Activated CD8-positive, alpha-beta T cell treated with anti-CD3 and anti-CD28 coated beads, Interleukin-2, amount 10 ng/mL, durations not matched to agents 7 days and 5 days (primary cell): ENCODE data around the gene TPTE2. TPM values are rescaled to one million over a fixed set of nuclear protein-coding genes. Genes with fewer than 3 reads are reported as not detected.
"Not testable (repeated sequence)": the region's sequence is repeated elsewhere in the genome, so short reads cannot be mapped to it uniquely, and the experiment has no call there.

ENCODE experiments used
- ATAC-seq: fragments of 150-1000 bp; cut with Tn5 transposase; one replicate; pipeline ENCODE4 v1.10.0; 2021; ENCODE audit warnings: moderate library complexity
- CTCF ChIA-PET: fragments of 350-600 bp; sonication (Branson Sonifier 250); formaldehyde crosslinking; loops from one replicate; lab custom pipeline; 2021; ENCODE audit warnings: antibody characterized with exemption; lab: Charles Lee
- POLR2A ChIA-PET: fragments of 350-600 bp; sonication (Branson Sonifier 250); formaldehyde crosslinking; loops from one replicate; lab custom pipeline; 2021; ENCODE audit warnings: antibody characterized with exemption; lab: Charles Lee
- DNase-seq: peaks from one replicate; pipeline ENCODE4 v3.0.0-alpha.2; 2020
- H3K27ac Mint-ChIP-seq: one replicate; pipeline ENCODE4 v1.8.0; 2021; ENCODE audit warnings: mild to moderate bottlenecking, mixed read lengths
- H3K27me3 Mint-ChIP-seq: one replicate; pipeline ENCODE4 v1.8.0; 2021; ENCODE audit warnings: low read depth, mixed read lengths
- H3K36me3 Mint-ChIP-seq: one replicate; pipeline ENCODE4 v1.8.0; 2021; ENCODE audit warnings: low read depth, mixed read lengths
- H3K4me1 Mint-ChIP-seq: one replicate; pipeline ENCODE4 v1.8.0; 2021; ENCODE audit warnings: low read depth, mixed read lengths
- H3K4me3 Mint-ChIP-seq: one replicate; pipeline ENCODE4 v1.8.0; 2021; ENCODE audit warnings: mild to moderate bottlenecking, mixed read lengths
- H3K9me3 Mint-ChIP-seq: one replicate; pipeline ENCODE4 v1.8.0; 2022; ENCODE audit warnings: mixed read lengths; ENCODE audit not compliant: insufficient read depth
- total RNA-seq, 2 experiments: library from RNA; stranded (reverse); gene quantifications; one replicate each; pipeline ENCODE4 v1.2.3, GENCODE V29; 2021

Gene TPTE2
- not detected for total RNA-seq

DNA sequence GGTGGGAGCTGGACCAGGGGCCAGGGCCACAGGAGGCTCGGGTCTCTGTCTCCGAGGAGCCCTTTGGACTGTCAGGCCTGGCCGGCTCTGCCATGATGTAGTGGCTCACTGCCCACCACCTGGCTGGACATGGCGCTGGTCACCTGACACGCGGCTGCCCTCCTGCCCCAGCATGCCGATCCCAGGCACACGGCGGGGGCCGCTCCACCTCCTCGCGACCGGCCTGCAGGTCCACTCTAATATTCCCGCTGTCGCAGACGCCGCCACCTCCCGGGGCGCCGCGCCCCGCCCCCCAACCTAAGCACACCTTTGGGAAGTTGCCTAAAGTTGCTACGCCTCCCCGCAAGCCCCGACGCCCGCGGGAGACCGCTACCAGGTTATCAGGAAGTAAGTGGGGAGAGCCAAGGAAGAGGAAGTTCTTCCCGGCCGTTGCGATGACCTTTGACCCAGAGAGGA is at the start of gene TPTE2:
Gene TPTE2 (minus strand): TSS at position 406 of the 456 bp plus-strand sequence. CDS start 58,298 bp downstream, outside the sequence.
- H3K9me3 Mint-ChIP-seq, H3K4me1 Mint-ChIP-seq, H3K27ac Mint-ChIP-seq, H3K4me3 Mint-ChIP-seq, H3K27me3 Mint-ChIP-seq, H3K36me3 Mint-ChIP-seq, ATAC-seq, DNase-seq, POLR2A ChIA-PET, CTCF ChIA-PET: not testable (repeated sequence)

DNA sequence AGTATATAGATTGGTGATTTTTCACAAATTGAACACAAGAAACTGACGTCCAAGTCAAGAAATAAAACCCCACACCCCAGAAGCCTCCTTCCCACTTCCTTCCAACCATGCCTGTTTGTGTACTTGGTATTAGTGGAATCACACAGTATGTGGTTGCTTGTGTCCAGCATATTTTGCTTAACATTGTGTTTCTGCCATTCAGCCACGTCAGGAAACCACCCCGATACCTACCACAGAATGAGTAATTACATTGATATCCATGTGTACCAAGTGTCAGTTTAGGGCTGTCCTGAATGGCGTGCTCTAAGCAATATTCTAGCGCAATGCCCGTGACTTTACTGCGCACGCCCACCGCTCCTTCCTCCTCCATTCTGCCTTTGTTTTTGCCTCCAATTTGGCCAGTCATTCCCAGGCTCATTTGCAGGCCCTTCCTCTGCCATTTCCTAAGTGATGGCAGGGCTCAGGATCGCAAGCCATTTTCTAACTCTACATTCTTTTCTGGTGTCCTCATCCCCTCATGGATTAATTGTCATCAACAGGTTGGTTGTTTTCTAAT is 46.3 kb upstream of the TPTE2 start:
- ATAC-seq (no peak), DNase-seq (no peak)
- peaks cover 3% of the 10 kb centered on the region for H3K4me1 Mint-ChIP-seq
- peaks cover 11% of the 10 kb centered on the region for H3K9me3 Mint-ChIP-seq
- CTCF ChIA-PET = no interaction called here
- no peak overlapping the region for H3K4me3 Mint-ChIP-seq
- no peaks in the 10 kb centered on the region for H3K36me3 Mint-ChIP-seq
- no peak overlapping the region for H3K27ac Mint-ChIP-seq
- peaks cover 9% of the 10 kb centered on the region for H3K27me3 Mint-ChIP-seq
- POLR2A ChIA-PET = no interaction called here

DNA sequence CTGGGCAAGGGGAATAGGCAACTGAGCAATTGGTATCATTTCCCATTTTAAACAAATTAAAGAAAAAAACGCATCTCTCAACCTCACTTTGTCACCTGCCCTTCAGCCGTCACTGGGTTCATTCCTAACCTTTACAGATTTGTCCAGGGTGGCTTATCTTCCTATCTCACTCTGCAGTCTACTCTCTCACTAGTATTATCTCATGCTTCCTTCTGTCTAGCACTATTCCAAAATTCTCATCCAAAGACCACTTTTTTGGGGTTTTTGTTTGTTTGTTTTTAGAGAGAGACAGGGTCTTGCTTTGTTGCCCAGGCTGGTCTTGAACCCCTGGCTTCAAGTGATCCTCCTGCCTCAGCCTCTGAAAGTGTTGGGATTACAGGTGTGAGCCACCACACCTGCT is 45.4 kb upstream of the TPTE2 start:
- Mint-ChIP-seq H3K4me3 (no peak overlapping the region), H3K27ac (no peak overlapping the region), H3K36me3 (no peaks in the 10 kb centered on the region), H3K9me3 (peaks cover 11% of the 10 kb centered on the region), H3K27me3 (peaks cover 11% of the 10 kb centered on the region), H3K4me1 (peaks cover 4% of the 10 kb centered on the region)
- DNase-seq (no peak), ATAC-seq (no peak)
- ChIA-PET CTCF (no interaction called here), POLR2A (no interaction called here)

DNA sequence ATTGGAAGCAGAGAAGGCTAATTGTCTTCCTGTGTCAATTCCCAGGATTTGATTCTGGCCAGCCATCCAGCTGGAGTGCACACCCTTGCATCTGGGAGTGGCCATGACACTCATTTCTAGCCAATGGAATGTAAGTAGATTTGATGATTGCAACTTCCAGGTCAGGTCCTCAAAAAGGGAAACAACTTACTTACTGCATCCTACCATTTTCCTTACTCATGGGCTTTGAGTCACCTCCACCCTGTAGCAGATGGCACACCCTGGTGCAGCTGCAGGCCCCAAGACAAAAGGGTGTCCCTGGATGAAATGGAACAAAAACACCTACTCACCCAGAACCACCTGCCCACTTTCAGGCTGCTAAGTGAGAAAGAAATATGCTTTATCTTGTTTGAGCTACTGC is 44.8 kb upstream of the TPTE2 start:
- H3K4me3 Mint-ChIP-seq = no peak overlapping the region
- ATAC-seq (no peak), DNase-seq (no peak)
- H3K36me3 Mint-ChIP-seq = no peaks in the 10 kb centered on the region
- H3K27me3 Mint-ChIP-seq = peaks cover 11% of the 10 kb centered on the region
- POLR2A ChIA-PET = no interaction called here
- H3K9me3 Mint-ChIP-seq = peaks cover 11% of the 10 kb centered on the region
- CTCF ChIA-PET = no interaction called here
- peaks cover 4% of the 10 kb centered on the region for H3K4me1 Mint-ChIP-seq
- H3K27ac Mint-ChIP-seq = no peak overlapping the region

DNA sequence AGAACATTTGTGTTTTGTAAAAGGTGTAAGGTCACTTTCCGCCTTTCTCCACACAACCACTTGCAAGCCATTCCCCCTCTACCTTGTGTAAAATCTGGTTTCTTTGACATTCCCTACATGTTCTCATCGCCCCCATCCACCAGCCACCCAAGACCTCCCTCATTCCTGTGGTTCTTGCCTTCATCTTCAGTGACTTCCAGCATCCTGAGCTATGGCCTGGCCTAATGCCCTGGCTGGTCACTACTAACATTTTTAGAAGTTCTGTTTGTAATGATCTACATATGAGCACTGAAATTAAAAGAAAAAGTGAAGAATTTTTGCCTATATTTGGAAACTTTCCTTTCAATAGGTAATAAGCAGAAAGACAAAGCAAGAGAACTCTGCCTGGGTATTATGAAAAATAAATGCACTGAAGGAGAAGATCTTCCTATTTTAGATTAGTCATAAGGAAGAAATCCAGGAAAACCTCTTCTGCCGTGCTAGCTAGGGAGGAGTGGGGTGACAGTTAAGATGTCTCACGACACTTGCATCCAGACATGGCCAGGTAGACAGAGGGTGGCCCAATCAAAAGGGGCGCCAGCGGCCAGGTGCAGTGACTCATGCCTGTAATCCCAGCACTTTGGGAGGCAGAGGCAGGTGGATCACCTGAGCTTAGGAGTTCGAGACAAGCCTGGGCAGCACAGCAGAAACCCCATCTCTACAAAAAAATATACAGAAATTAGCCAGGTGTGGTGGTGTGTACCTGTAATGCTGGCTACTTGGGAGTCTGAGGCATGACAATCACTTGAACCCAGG is 44.0 kb upstream of the TPTE2 start:
- H3K27me3 Mint-ChIP-seq = peaks cover 15% of the 10 kb centered on the region
- H3K36me3 Mint-ChIP-seq = no peaks in the 10 kb centered on the region
- DNase-seq (no peak), ATAC-seq (no peak)
- ChIA-PET POLR2A (no interaction called here), CTCF (interaction anchor here (1.0 kb wide), 1 partner anchor 13 kb away, joined by 3 read pairs; no protein-coding TSS in a partner anchor)
- H3K27ac Mint-ChIP-seq = no peak overlapping the region
- H3K4me1 Mint-ChIP-seq = peaks cover 4% of the 10 kb centered on the region
- H3K9me3 Mint-ChIP-seq = peaks cover 11% of the 10 kb centered on the region
- H3K4me3 Mint-ChIP-seq = no peak overlapping the region

DNA sequence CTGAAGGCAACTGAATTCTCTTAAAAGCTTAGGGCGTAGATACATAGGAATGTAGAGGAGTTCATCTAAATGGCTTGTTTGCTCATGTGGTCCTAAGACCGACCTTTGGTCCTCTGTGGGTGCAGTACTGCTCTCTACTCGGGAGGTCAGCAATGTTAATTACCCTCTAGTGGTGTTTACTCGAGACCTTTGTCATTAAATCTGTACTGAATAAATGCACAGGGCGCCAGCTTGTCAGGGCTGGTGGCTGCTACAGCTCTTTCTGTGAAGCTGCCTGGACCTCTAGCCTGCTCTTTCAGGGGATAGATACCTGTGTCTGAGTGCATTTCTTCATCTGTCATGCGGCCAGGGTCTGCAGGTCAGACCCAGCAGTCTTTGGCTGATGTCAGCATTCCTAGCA is 43.0 kb upstream of the TPTE2 start:
- ATAC-seq (no peak), DNase-seq (no peak)
- POLR2A ChIA-PET = no interaction called here
- peaks cover 18% of the 10 kb centered on the region for H3K27me3 Mint-ChIP-seq
- H3K9me3 Mint-ChIP-seq = peaks cover 11% of the 10 kb centered on the region
- H3K36me3 Mint-ChIP-seq = no peaks in the 10 kb centered on the region
- H3K4me1 Mint-ChIP-seq = peaks cover 4% of the 10 kb centered on the region
- CTCF ChIA-PET = no interaction called here
- no peak overlapping the region for H3K4me3 Mint-ChIP-seq
- H3K27ac Mint-ChIP-seq = no peak overlapping the region

DNA sequence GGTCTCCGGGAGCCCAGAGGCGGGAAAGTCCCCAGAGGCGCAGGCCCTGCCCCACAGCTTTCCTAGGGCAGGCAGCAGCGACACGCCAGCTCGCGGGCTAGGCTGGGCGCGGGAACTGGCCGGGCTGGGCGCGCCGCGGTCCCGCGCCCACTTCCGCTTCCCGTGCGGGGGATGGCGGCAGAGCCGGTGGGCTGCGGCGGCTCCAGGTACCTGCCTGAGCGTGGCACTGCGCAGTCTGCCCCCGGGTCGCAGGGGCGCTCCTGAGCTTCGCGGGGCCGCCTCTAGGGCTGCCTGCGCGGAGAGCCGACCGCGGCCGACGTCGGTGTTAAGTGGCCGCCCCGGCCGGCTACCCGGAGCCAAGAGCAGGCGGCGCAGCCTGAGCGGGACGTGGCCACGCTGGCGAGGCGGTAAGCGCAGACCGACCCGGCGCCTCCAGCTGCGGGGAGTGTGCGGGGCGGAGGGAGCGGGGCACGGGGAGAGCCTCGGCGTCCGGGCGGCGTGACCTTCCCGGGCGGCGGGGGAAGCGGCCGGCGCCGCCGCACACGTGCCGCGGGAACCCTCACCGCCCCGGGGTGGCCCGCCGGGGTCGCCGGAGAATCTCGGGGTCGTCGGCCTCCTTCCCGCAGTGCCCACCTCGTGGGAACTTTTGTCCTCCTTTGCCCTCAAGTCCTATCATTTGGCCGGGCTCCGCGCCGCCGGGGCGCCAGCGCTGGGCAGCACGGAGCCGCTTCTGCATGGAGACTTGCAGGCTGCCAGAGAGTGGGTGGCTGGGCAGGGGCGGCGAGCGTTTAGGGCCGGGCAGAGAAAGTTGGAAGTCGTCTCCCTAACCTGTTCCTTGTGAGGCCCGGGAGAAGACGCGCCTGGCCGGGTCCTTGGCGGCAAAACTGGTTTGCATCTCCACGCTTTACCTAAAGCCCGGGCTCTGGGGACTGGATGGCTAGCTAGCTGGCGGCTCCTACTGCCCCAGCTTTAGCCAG is 40.7 kb upstream of the TPTE2 start:
- DNase-seq = peak; percentile 52
- Mint-ChIP-seq H3K4me1 (peaks cover 4% of the 10 kb centered on the region), H3K36me3 (no peaks in the 10 kb centered on the region), H3K9me3 (peaks cover 11% of the 10 kb centered on the region), H3K4me3 (peak overlapping the region; percentile 30), H3K27me3 (peaks cover 18% of the 10 kb centered on the region), H3K27ac (no peak overlapping the region)
- ATAC-seq = peak; percentile 94
- POLR2A ChIA-PET = no interaction called here
- CTCF ChIA-PET = interaction anchor here (1.0 to 1.2 kb wide), 2 partner anchors 15 to 17 kb away, joined by 3 read pairs; no protein-coding TSS in a partner anchor

DNA sequence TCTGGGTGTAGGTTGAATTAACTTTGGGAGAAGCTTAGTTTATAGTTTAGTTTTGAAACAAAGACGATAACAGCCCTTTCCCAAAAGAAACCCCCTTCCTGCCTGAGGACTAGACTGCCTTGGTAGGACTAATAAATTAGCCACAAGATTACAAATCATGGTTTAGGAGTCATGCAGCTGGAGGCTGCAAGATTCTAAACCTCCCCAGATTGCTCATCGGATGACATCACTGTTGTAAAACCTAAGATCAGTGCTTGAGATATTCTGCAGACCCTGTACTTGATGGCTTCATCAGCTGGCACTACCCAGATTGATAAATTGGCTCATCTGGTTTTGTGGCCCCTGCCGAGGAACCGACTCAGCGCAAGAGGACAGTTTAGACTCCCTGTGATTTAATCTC is 36.2 kb upstream of the TPTE2 start:
- ChIA-PET POLR2A (no interaction called here), CTCF (interaction anchor here (2.5 kb wide), 1 partner anchor 10 kb away, joined by 7 read pairs; no protein-coding TSS in a partner anchor)
- peaks cover under 1% of the 10 kb centered on the region for H3K4me1 Mint-ChIP-seq
- H3K9me3 Mint-ChIP-seq = no peaks in the 10 kb centered on the region
- peaks cover 10% of the 10 kb centered on the region for H3K27me3 Mint-ChIP-seq
- DNase-seq (no peak), ATAC-seq (no peak)
- H3K27ac Mint-ChIP-seq = no peak overlapping the region
- no peak overlapping the region for H3K4me3 Mint-ChIP-seq
- no peaks in the 10 kb centered on the region for H3K36me3 Mint-ChIP-seq

DNA sequence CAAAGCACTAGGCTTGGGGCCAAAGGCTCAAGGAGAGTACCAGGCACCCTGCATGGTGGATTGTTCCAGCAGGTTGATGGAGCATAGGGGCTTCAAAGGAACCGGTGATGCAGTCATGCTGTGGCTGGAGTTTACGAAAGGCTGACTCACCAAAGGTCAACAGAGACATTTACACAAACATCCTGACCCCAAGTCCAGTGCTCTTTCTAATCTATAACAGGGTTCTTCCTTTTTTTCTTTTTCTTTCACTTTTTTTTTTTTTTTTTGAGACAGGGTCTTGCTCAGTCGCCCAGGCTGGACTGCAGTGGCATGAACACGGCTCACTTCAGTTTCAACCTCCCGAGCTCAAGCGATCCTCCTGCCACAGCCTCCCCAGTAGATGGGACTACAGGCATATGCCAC is 35.6 kb upstream of the TPTE2 start:
- ChIA-PET CTCF (interaction anchor here (2.5 kb wide), 1 partner anchor 9 kb away, joined by 7 read pairs; no protein-coding TSS in a partner anchor), POLR2A (no interaction called here)
- ATAC-seq (no peak), DNase-seq (no peak)
- H3K27me3 Mint-ChIP-seq = peaks cover 10% of the 10 kb centered on the region
- H3K27ac Mint-ChIP-seq = no peak overlapping the region
- H3K4me1 Mint-ChIP-seq = no peaks in the 10 kb centered on the region
- no peak overlapping the region for H3K4me3 Mint-ChIP-seq
- H3K36me3 Mint-ChIP-seq = no peaks in the 10 kb centered on the region
- H3K9me3 Mint-ChIP-seq = no peaks in the 10 kb centered on the region

DNA sequence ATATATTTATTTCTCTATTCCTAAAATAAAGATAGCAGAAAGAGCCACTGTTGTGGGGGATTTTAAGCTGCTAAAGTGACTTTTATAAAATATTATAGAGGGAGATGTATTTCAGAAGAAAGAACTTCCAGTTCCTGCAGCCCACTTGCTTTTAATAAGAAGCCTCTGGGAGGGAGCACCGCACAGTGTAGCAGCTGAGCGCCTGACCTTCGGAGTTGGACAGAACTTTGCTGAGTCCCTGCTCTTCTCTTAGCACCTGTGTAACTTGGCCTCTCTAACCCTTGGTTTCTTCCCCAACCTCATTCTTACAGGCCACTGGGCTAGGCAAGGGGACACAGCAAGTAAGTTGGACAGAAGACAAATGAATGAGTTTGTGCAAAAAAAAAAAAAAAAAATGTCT is 34.8 kb upstream of the TPTE2 start:
- Mint-ChIP-seq H3K27me3 (peaks cover 9% of the 10 kb centered on the region), H3K4me1 (no peaks in the 10 kb centered on the region), H3K36me3 (no peaks in the 10 kb centered on the region), H3K27ac (no peak overlapping the region), H3K9me3 (no peaks in the 10 kb centered on the region), H3K4me3 (no peak overlapping the region)
- ATAC-seq (no peak), DNase-seq (no peak)
- CTCF ChIA-PET = interaction anchor here (2.5 kb wide), 1 partner anchor 8 kb away, joined by 7 read pairs; no protein-coding TSS in a partner anchor
- POLR2A ChIA-PET = no interaction called here

DNA sequence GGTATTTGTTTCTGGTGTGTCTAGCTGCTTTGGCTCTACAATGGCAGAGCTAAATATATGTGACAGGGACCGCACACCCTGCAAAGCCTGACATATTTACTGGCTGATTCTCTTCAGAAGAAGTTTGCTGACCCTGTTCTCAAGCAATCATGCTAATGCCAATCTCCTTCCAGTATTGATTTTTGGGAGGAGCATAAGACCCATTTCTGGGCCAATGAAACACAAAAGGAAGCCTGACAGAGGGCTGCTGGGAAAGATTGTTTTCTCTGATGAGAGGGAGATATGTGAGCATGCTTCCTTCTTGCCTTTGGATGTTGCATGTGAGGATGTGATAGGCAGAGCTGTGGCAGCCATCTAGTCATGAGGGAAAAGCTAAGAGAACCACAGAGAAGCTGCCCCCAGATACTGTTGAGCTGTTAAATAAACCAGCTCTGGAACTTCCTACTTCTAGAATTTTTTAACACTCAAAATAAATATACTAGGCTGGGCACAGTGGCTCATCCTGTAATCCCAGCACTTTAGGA is 31.4 kb upstream of the TPTE2 start:
- Mint-ChIP-seq H3K27me3 (peaks cover 3% of the 10 kb centered on the region), H3K4me3 (no peak overlapping the region), H3K9me3 (no peaks in the 10 kb centered on the region), H3K4me1 (peaks cover 6% of the 10 kb centered on the region), H3K27ac (no peak overlapping the region), H3K36me3 (no peaks in the 10 kb centered on the region)
- ChIA-PET POLR2A (no interaction called here), CTCF (no interaction called here)
- ATAC-seq = no peak
- DNase-seq = no peak
